Measurements from ENCODE around the gene ATE1.
"Not testable (repeated sequence)": the region's sequence is repeated elsewhere in the genome, so short reads cannot be mapped to it uniquely, and the experiment has no call there.

DNA sequence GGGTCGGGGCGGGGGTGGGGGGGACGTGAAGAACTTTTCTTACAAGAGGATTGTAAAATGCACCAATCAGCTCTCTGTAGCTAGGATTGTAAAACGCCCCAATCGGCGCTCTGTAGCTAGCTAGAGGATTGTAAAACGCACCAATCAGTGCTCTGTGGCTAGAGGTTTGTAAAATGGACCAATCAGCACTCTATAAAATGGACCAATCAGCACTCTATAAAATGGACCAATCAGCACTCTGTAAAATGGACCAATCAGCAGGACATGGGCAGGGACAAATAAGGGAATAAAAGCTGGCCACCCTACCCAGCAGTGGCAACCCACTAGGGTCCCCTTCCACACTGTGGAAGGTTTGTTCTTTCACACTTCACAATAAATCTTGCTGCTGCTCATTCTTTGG, 9.0 kb downstream of the ATE1 start:
- TF ChIP-seq POLR2A, CTCF (IDR thresholded peaks at IDR 0.05): not testable (repeated sequence)

Data from esophagus squamous epithelium (tissue), 4 donors.